HepG2 (cell line): ENCODE measurements around the gene DMXL2. TPM values are rescaled to one million over a fixed set of nuclear protein-coding genes. Genes with fewer than 3 reads are reported as not detected.

Experiments
- AHDC1 ChIP-seq: sonication (generic); formaldehyde crosslinking; IDR thresholded peaks from 2 replicates; pipeline ENCODE4 v1.5.1; 2020; ENCODE audit warnings: mild to moderate bottlenecking, missing genetic modification reagents, borderline replicate concordance
- AKAP8 ChIP-seq: sonication (generic); formaldehyde crosslinking; IDR thresholded peaks from 2 replicates; pipeline ENCODE4 v1.5.1; 2020; ENCODE audit warnings: mild to moderate bottlenecking, missing genetic modification reagents
- CAMTA2 ChIP-seq: sonication (generic); formaldehyde crosslinking; IDR thresholded peaks from 2 replicates; pipeline ENCODE4 v1.4.0; 2020; ENCODE audit warnings: mild to moderate bottlenecking, missing genetic modification reagents, borderline replicate concordance
- DMTF1 ChIP-seq: sonication (generic); formaldehyde crosslinking; IDR thresholded peaks from 2 replicates; pipeline ENCODE4 v1.4.0; 2020; ENCODE audit warnings: mild to moderate bottlenecking, missing genetic modification reagents
- E2F5 ChIP-seq: sonication (generic); formaldehyde crosslinking; conservative IDR thresholded peaks from 2 replicates; pipeline ENCODE4 v1.4.0; 2020; ENCODE audit warnings: missing genetic modification reagents
- FOXK1 ChIP-seq: sonication (generic); formaldehyde crosslinking; IDR thresholded peaks from 2 replicates; pipeline ENCODE4 v1.4.0; 2020; ENCODE audit warnings: low read depth, missing genetic modification reagents, borderline replicate concordance
- JDP2 ChIP-seq: sonication (generic); formaldehyde crosslinking; IDR thresholded peaks from 2 replicates; pipeline ENCODE4 v1.8.1; 2022; ENCODE audit warnings: missing genetic modification reagents, borderline replicate concordance
- KLF13 ChIP-seq: sonication (generic); formaldehyde crosslinking; IDR thresholded peaks from 2 replicates; pipeline ENCODE4 v1.4.0; 2020; ENCODE audit warnings: mild to moderate bottlenecking, missing genetic modification reagents
- MYC ChIP-seq: sonication (generic); formaldehyde crosslinking; IDR thresholded peaks from 2 replicates; pipeline ENCODE4 v1.9.0; 2021; ENCODE audit warnings: missing genetic modification reagents, borderline replicate concordance
- PAWR ChIP-seq: sonication (generic); formaldehyde crosslinking; IDR thresholded peaks from 2 replicates; pipeline ENCODE4 v1.4.0; 2020; ENCODE audit warnings: missing genetic modification reagents, mild to moderate bottlenecking, borderline replicate concordance
- POLR2A ChIP-seq, 2 experiments: IDR thresholded peaks; 2 replicates each; pipeline ENCODE4 v1.6.1; 2011; ENCODE audit warnings: low read depth in 2 of 2, low read length in 2 of 2, mild to moderate bottlenecking in 1 of 2, moderate library complexity in 1 of 2; ENCODE audit not compliant: insufficient read depth in 1 of 2
- TP53 ChIP-seq: sonication (generic); formaldehyde crosslinking; conservative IDR thresholded peaks from 2 replicates; pipeline ENCODE4 v1.4.0; 2020; ENCODE audit warnings: missing genetic modification reagents
- ZFP36 ChIP-seq: fragments of 150-350 bp; IDR thresholded peaks from 2 replicates; pipeline ENCODE4 v1.6.1; 2018; ENCODE audit warnings: borderline replicate concordance, low read length, low read depth; ENCODE audit not compliant: partially characterized antibody
- ZNF280B ChIP-seq: sonication (generic); formaldehyde crosslinking; IDR thresholded peaks from 2 replicates; pipeline ENCODE4 v1.5.0; 2020; ENCODE audit warnings: missing genetic modification reagents, mild to moderate bottlenecking, borderline replicate concordance
- ZNF761 ChIP-seq: sonication (generic); formaldehyde crosslinking; conservative IDR thresholded peaks from 2 replicates; pipeline ENCODE4 v1.4.0; 2020; ENCODE audit warnings: mild to moderate bottlenecking, missing genetic modification reagents
- polyA plus RNA-seq, 8 experiments: library from polyadenylated mRNA; depleted of rRNA in 3 of 8; stranded (reverse) in 7 of 8; unstranded in 1 of 8; fragments of >200 nt; fragmentation: Illumina TruSeq in 4 of 8; extraction: Trizol in 4 of 8; gene quantifications; 2 replicates each; pipeline versions ENCODE4 v1.2.1 to v1.2.3, GENCODE V29; 2011 to 2016; ENCODE audit warnings: low read depth in 4 of 8, missing spikeins in 1 of 8, mixed read lengths in 1 of 8; ENCODE audit not compliant: insufficient read depth in 1 of 8
- total RNA-seq, 5 experiments: library from RNA; depleted of rRNA; stranded (reverse); fragments of >200 nt; fragmentation: Illumina TruSeq; extraction: Trizol; gene quantifications; 2 replicates each; pipeline ENCODE4 v1.2.3, GENCODE V29; 2016; ENCODE audit warnings: low read depth in 1 of 5

The DMXL2 gene
- total and polyA plus RNA-seq, 2 of the 13 experiments (the other 11 are each of a cell fraction or from before 2014, with no cell fraction given) = 11.6 to 15.3 TPM

- TF ChIP-seq ZNF761 (CRISPR knock-in tag) (peak; percentile 77; the same call in 1 of the 2 replicates), AKAP8 (CRISPR knock-in tag) (no peak), JDP2 (CRISPR knock-in tag) (no peak), ZNF280B (CRISPR knock-in tag) (peak; percentile 80; the same call in 1 of the 2 replicates), MYC (CRISPR knock-in tag) (peak; percentile 40; the same call in 1 of the 2 replicates), PAWR (CRISPR knock-in tag) (no peak), CAMTA2 (CRISPR knock-in tag) (no peak), TP53 (CRISPR knock-in tag) (no peak), POLR2A (IDR thresholded peaks at IDR 0.05; ENCODE audit: insufficient read depth in 1 of 2, low read depth in 2 of 2, low read length in 2 of 2) (peak in 1 of 2 experiments; percentile 49; a peak in 2 of 4 replicates), ZFP36 (no peak), DMTF1 (CRISPR knock-in tag) (peak; percentile 95; the same call in 1 of the 2 replicates), E2F5 (no peak), AHDC1 (no peak), KLF13 (CRISPR knock-in tag) (no peak), FOXK1 (no peak)
Measured at GRCh38 chr15:51622604-51623370, at the start of gene DMXL2 (continued).
